Epithelial cell of esophagus (primary cell): ENCODE measurements around the gene SSTR4.
"Not testable (repeated sequence)": the region's sequence is repeated elsewhere in the genome, so short reads cannot be mapped to it uniquely, and the experiment has no call there.

Experiments
- DNase-seq: peaks from one replicate; pipeline ENCODE4 v3.0.0; 2010; ENCODE audit warnings: low read depth
- H3K4me3 ChIP-seq: 2 replicates; pipeline ENCODE4 v1.5.1; 2011; ENCODE audit warnings: mild to moderate bottlenecking, low read length, control low read depth
- CTCF ChIP-seq: IDR thresholded peaks from 2 replicates; pipeline ENCODE4 v1.5.1; 2011; ENCODE audit warnings: low read depth, mild to moderate bottlenecking, low read length, control low read depth, inconsistent platforms; ENCODE audit not compliant: insufficient read depth; ENCODE audit errors: missing control alignments

SSTR4 gene

GRCh38 chr20:23034721-23035671 lies at the start of gene SSTR4:
Gene SSTR4, plus strand, starts transcription at chr20:23035312. Its CDS starts 172 bp downstream, at chr20:23035484.
- H3K4me3 ChIP-seq, result no peak within 1 kb of the TSS
- TF ChIP-seq CTCF, result no peak
- no peak for DNase-seq

- no peak for DNase-seq
- H3K4me3 ChIP-seq, result no peak overlapping the region
- no peak for TF ChIP-seq CTCF
Observed at GRCh38 chr20:22986601-22987000, 48.5 kb upstream of the SSTR4 start.

- not testable (repeated sequence) for H3K4me3 ChIP-seq, DNase-seq
Observed at GRCh38 chr20:22991424-22991823, 43.7 kb upstream of the SSTR4 start.

- DNase-seq, result no peak
- TF ChIP-seq CTCF, result no peak
Observed at GRCh38 chr20:22993823-22994222, 41.3 kb upstream of the SSTR4 start.

GRCh38 chr20:22995923-22996322 lies 39.2 kb upstream of the SSTR4 start:
- no peak for DNase-seq
- no peak for TF ChIP-seq CTCF
- H3K4me3 ChIP-seq, result no peak overlapping the region

More at GRCh38 chr20:22993823-22994222, 41.3 kb upstream of the SSTR4 start:
- H3K4me3 ChIP-seq, result no peak overlapping the region

GRCh38 chr20:22998476-22998875 lies 36.6 kb upstream of the SSTR4 start:
- TF ChIP-seq CTCF, result no peak
- no peak overlapping the region for H3K4me3 ChIP-seq
- no peak for DNase-seq

GRCh38 chr20:22999756-23000155 lies 35.4 kb upstream of the SSTR4 start:
- DNase-seq, result peak; percentile 46
- H3K4me3 ChIP-seq, result no peak overlapping the region
- no peak for TF ChIP-seq CTCF
